Stimulated activated CD8-positive, alpha-beta memory T cell treated with anti-CD3 and anti-CD28 coated beads, Interleukin-15, amount 100 ng/mL, for 24 hours (primary cell): Measurements from ENCODE around the gene ARHGEF26.

Source experiments
- DNase-seq: peaks from one replicate; pipeline ENCODE4 v3.0.0-alpha.2; 2020; ENCODE audit warnings: low read depth

The ARHGEF26 gene

GRCh38 chr3:154156530-154156929 is 35.3 kb downstream of the ARHGEF26 start:
- DNase-seq = no peak

GRCh38 chr3:154161806-154162205 is 40.6 kb downstream of the ARHGEF26 start:
- DNase-seq = no peak

- no peak for DNase-seq
Observed at GRCh38 chr3:154164387-154164786, 43.2 kb downstream of the ARHGEF26 start.

- DNase-seq = no peak
Observed at GRCh38 chr3:154168998-154169795, 48.0 kb downstream of the ARHGEF26 start.

GRCh38 chr3:154169796-154170110 is 48.6 kb downstream of the ARHGEF26 start:
- no peak for DNase-seq

GRCh38 chr3:154170300-154170699 is 49.1 kb downstream of the ARHGEF26 start:
- DNase-seq = no peak

GRCh38 chr3:154175041-154175440 is 53.9 kb downstream of the ARHGEF26 start:
- DNase-seq = no peak

- DNase-seq = no peak
Observed at GRCh38 chr3:154176036-154176435, 54.8 kb downstream of the ARHGEF26 start.

- DNase-seq = no peak
Observed at GRCh38 chr3:154177406-154177805, 56.2 kb downstream of the ARHGEF26 start.

- no peak for DNase-seq
Observed at GRCh38 chr3:154178172-154178571, 57.0 kb downstream of the ARHGEF26 start.

GRCh38 chr3:154180836-154181691 is 59.9 kb downstream of the ARHGEF26 start:
- DNase-seq = no peak

GRCh38 chr3:154182322-154182922 is 61.2 kb downstream of the ARHGEF26 start:
- no peak for DNase-seq

- no peak for DNase-seq
Observed at GRCh38 chr3:154182975-154183374, 61.8 kb downstream of the ARHGEF26 start.

- no peak for DNase-seq
Observed at GRCh38 chr3:154184582-154184981, 63.4 kb downstream of the ARHGEF26 start.

- DNase-seq = no peak
Observed at GRCh38 chr3:154188437-154188836, 67.2 kb downstream of the ARHGEF26 start.

GRCh38 chr3:154188846-154189245 is 67.7 kb downstream of the ARHGEF26 start:
- DNase-seq = no peak

- no peak for DNase-seq
Observed at GRCh38 chr3:154191520-154191919, 70.3 kb downstream of the ARHGEF26 start.

- no peak for DNase-seq
Observed at GRCh38 chr3:154192225-154192624, 71.0 kb downstream of the ARHGEF26 start.

- no peak for DNase-seq
Observed at GRCh38 chr3:154193000-154193615, 71.9 kb downstream of the ARHGEF26 start.

GRCh38 chr3:154194877-154195276 is 73.7 kb downstream of the ARHGEF26 start:
- no peak for DNase-seq

GRCh38 chr3:154195620-154196356 is 74.6 kb downstream of the ARHGEF26 start:
- DNase-seq = no peak

- DNase-seq = no peak
Observed at GRCh38 chr3:154197751-154198150, 76.6 kb downstream of the ARHGEF26 start.
